22Rv1 (cell line): Measurements from ENCODE around the gene SLC2A9.

Experiments used
- ZFX ChIP-seq: fragments of 450-650 bp; IDR thresholded peaks from 2 replicates; pipeline ENCODE4 v1.6.1; 2017; ENCODE audit warnings: antibody characterized with exemption, borderline replicate concordance
- TF ChIP-seq, protein P1 (sequence below): fragments of 450-650 bp; IDR thresholded peaks from 2 replicates; pipeline ENCODE4 v1.5.1; 2017; ENCODE audit warnings: mild to moderate bottlenecking

DNA sequence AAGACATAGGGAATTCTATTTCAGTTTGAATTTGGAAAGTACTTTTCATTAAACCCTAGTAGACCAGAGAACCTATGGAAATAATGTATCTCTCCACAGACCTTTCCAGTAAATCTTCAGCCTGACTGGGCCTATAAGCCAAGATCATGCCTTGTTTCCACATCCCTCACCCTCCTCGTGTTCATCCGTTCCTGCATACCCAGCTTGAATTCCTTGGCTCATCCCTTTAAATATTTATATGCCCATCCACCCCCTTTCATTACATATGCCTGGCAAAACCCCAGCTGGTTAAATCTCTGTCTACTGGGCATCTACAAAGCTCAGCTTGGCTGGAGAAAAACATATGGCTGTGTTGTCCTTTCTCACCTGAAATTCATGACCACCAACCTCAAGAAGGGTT lies 32.4 kb downstream of the SLC2A9 start:
- TF ChIP-seq, protein P1, sequence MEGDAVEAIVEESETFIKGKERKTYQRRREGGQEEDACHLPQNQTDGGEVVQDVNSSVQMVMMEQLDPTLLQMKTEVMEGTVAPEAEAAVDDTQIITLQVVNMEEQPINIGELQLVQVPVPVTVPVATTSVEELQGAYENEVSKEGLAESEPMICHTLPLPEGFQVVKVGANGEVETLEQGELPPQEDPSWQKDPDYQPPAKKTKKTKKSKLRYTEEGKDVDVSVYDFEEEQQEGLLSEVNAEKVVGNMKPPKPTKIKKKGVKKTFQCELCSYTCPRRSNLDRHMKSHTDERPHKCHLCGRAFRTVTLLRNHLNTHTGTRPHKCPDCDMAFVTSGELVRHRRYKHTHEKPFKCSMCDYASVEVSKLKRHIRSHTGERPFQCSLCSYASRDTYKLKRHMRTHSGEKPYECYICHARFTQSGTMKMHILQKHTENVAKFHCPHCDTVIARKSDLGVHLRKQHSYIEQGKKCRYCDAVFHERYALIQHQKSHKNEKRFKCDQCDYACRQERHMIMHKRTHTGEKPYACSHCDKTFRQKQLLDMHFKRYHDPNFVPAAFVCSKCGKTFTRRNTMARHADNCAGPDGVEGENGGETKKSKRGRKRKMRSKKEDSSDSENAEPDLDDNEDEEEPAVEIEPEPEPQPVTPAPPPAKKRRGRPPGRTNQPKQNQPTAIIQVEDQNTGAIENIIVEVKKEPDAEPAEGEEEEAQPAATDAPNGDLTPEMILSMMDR = no peak
- TF ChIP-seq ZFX = no peak
